ENCODE measurements around the gene VWA1. TPM values are rescaled to one million over a fixed set of nuclear protein-coding genes. Genes with fewer than 3 reads are reported as not detected.

Gene VWA1
- polyA plus RNA-seq, 1 of the 3 experiments (the other 2 are of a cell fraction) = 7.4 TPM

- H4K20me1 ChIP-seq (ENCODE audit: insufficient read depth) = no peaks in the 10 kb centered on the region
- no peak overlapping the region for H2AFZ ChIP-seq (ENCODE audit: low read depth)
- peaks cover 14% of the 10 kb centered on the region; the same call in 1 of the 2 replicates for H3K79me2 ChIP-seq (ENCODE audit: insufficient read depth)
- H3K9me3 ChIP-seq = no peaks in the 10 kb centered on the region
- H3K9me2 ChIP-seq = no peaks in the 10 kb centered on the region
- no peak overlapping the region for H3K27ac ChIP-seq (ENCODE audit: low read depth in 2 of 2, low read length in 1 of 2)
- no peak for DNase-seq
- TF ChIP-seq TAF1 (IDR thresholded peaks at IDR 0.05; ENCODE audit: borderline replicate concordance, low read depth, low read length) = no peak
- TF ChIP-seq, protein P1, sequence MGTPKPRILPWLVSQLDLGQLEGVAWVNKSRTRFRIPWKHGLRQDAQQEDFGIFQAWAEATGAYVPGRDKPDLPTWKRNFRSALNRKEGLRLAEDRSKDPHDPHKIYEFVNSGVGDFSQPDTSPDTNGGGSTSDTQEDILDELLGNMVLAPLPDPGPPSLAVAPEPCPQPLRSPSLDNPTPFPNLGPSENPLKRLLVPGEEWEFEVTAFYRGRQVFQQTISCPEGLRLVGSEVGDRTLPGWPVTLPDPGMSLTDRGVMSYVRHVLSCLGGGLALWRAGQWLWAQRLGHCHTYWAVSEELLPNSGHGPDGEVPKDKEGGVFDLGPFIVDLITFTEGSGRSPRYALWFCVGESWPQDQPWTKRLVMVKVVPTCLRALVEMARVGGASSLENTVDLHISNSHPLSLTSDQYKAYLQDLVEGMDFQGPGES (IDR thresholded peaks at IDR 0.05; ENCODE audit: low read depth, low read length) = no peak
- no peak for TF ChIP-seq POLR2AphosphoS5 (IDR thresholded peaks at IDR 0.05; ENCODE audit: low read depth, low read length)
- no peak for TF ChIP-seq EP300 (IDR thresholded peaks at IDR 0.05; ENCODE audit: borderline replicate concordance in 1 of 2, low read depth in 1 of 2, low read length in 1 of 2)
- no peak for TF ChIP-seq NFIC (IDR thresholded peaks at IDR 0.05; ENCODE audit: borderline replicate concordance)
- no peak for TF ChIP-seq FOSL2 (IDR thresholded peaks at IDR 0.05; ENCODE audit: borderline replicate concordance, low read depth)
- TF ChIP-seq GABPA (IDR thresholded peaks at IDR 0.05; ENCODE audit: low read depth) = no peak
- TF ChIP-seq, protein P2, sequence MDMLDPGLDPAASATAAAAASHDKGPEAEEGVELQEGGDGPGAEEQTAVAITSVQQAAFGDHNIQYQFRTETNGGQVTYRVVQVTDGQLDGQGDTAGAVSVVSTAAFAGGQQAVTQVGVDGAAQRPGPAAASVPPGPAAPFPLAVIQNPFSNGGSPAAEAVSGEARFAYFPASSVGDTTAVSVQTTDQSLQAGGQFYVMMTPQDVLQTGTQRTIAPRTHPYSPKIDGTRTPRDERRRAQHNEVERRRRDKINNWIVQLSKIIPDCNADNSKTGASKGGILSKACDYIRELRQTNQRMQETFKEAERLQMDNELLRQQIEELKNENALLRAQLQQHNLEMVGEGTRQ (IDR thresholded peaks at IDR 0.05; ENCODE audit: borderline replicate concordance, low read depth, low read length) = no peak
- TF ChIP-seq RXRA (IDR thresholded peaks at IDR 0.05; ENCODE audit: borderline replicate concordance, low read depth) = no peak
- TF ChIP-seq FOXM1 (IDR thresholded peaks at IDR 0.05; ENCODE audit: low read depth) = no peak
- TF ChIP-seq SIN3A (IDR thresholded peaks at IDR 0.05; ENCODE audit: borderline replicate concordance, low read depth, low read length) = no peak
- TF ChIP-seq TEAD4 (IDR thresholded peaks at IDR 0.05; ENCODE audit: borderline replicate concordance, insufficient read depth) = no peak
- TF ChIP-seq PBX3 (IDR thresholded peaks at IDR 0.05) = no peak
- H3K4me2 ChIP-seq = no peak overlapping the region
- no peak overlapping the region for H3K9ac ChIP-seq
- CTCF ChIA-PET = interaction anchor here (1.5 to 2.8 kb wide), 3 partner anchors 12 to 15 kb away, joined by 6 to 16 read pairs (median 6); partner anchors contain the start of gene CCNL2
- POLR2A ChIA-PET = no interaction called here
- no peaks in the 10 kb centered on the region for H3K27me3 ChIP-seq (ENCODE audit: insufficient read depth)
- peaks cover 26 to 61% of the 10 kb centered on the region in 2 experiments for H3K36me3 ChIP-seq (replicated peaks in 1 of 2; ENCODE audit: control insufficient read depth in 1 of 2, insufficient read depth in 2 of 2, low read length in 1 of 2)
- H3K4me3 ChIP-seq (ENCODE audit: low read depth in 2 of 2, low read length in 1 of 2) = no peak overlapping the region
- H3K4me1 ChIP-seq (ENCODE audit: control insufficient read depth in 1 of 2, insufficient read depth in 2 of 2, low read depth in 1 of 2, low read length in 1 of 2) = no peaks in the 10 kb centered on the region
- 94% methylated on average over 35 of the region's 50 CpGs for WGBS (ENCODE audit: low lambda C conversion rate)
- H3F3A ChIP-seq (replicated peaks; ENCODE audit: insufficient read depth) = no peaks in the 10 kb centered on the region
These were observed 48.1 kb upstream of the VWA1 start for GRCh38 chr1:1387098-1388077.
